ENCODE data around the gene S1PR3.

The S1PR3 gene

GRCh38 chr9:89012294-89013042 lies 21.2 kb downstream of the S1PR3 start:
- no peak overlapping the region for H3K27ac Mint-ChIP-seq
- H3K4me3 Mint-ChIP-seq: no peak overlapping the region
- peaks cover 2% of the 10 kb centered on the region for H3K27me3 Mint-ChIP-seq (ENCODE audit: low read depth)
- no peak for DNase-seq (ENCODE audit: low spot score)
- H3K4me1 Mint-ChIP-seq (ENCODE audit: low read depth): no peaks in the 10 kb centered on the region
- no peaks in the 10 kb centered on the region for H3K36me3 Mint-ChIP-seq (ENCODE audit: low read depth)
- H3K9me3 Mint-ChIP-seq: no peaks in the 10 kb centered on the region

GRCh38 chr9:89013660-89014059 lies 22.4 kb downstream of the S1PR3 start:
- peaks cover 7% of the 10 kb centered on the region for H3K27me3 Mint-ChIP-seq (ENCODE audit: low read depth)
- peaks cover 2% of the 10 kb centered on the region for H3K4me1 Mint-ChIP-seq (ENCODE audit: low read depth)
- no peak overlapping the region for H3K27ac Mint-ChIP-seq
- H3K4me3 Mint-ChIP-seq: no peak overlapping the region
- DNase-seq (ENCODE audit: low spot score): no peak
- no peaks in the 10 kb centered on the region for H3K36me3 Mint-ChIP-seq (ENCODE audit: low read depth)
- no peaks in the 10 kb centered on the region for H3K9me3 Mint-ChIP-seq

GRCh38 chr9:89014153-89014552 lies 22.9 kb downstream of the S1PR3 start:
- H3K27ac Mint-ChIP-seq: no peak overlapping the region
- no peak overlapping the region for H3K4me3 Mint-ChIP-seq
- H3K4me1 Mint-ChIP-seq (ENCODE audit: low read depth): peaks cover 2% of the 10 kb centered on the region
- no peaks in the 10 kb centered on the region for H3K36me3 Mint-ChIP-seq (ENCODE audit: low read depth)
- H3K9me3 Mint-ChIP-seq: no peaks in the 10 kb centered on the region
- no peak for DNase-seq (ENCODE audit: low spot score)
- H3K27me3 Mint-ChIP-seq (ENCODE audit: low read depth): peaks cover 7% of the 10 kb centered on the region

- Mint-ChIP-seq H3K36me3 (ENCODE audit: low read depth) (no peaks in the 10 kb centered on the region), H3K27me3 (ENCODE audit: low read depth) (peaks cover 7% of the 10 kb centered on the region), H3K4me3 (no peak overlapping the region), H3K27ac (no peak overlapping the region), H3K9me3 (no peaks in the 10 kb centered on the region), H3K4me1 (ENCODE audit: low read depth) (peaks cover 2% of the 10 kb centered on the region)
- DNase-seq (ENCODE audit: low spot score): no peak
Measured at GRCh38 chr9:89015336-89015735, 24.1 kb downstream of the S1PR3 start.

GRCh38 chr9:89020754-89021153 lies 29.5 kb downstream of the S1PR3 start:
- Mint-ChIP-seq H3K4me1 (ENCODE audit: low read depth) (peaks cover 2% of the 10 kb centered on the region), H3K4me3 (no peak overlapping the region)

GRCh38 chr9:89021154-89021803 lies 30.0 kb downstream of the S1PR3 start:
- Mint-ChIP-seq H3K27ac (no peak overlapping the region), H3K4me3 (no peak overlapping the region), H3K36me3 (ENCODE audit: low read depth) (no peaks in the 10 kb centered on the region), H3K4me1 (ENCODE audit: low read depth) (peaks cover 2% of the 10 kb centered on the region), H3K27me3 (ENCODE audit: low read depth) (peaks cover 7% of the 10 kb centered on the region), H3K9me3 (no peaks in the 10 kb centered on the region)
- DNase-seq (ENCODE audit: low spot score): no peak

More at GRCh38 chr9:89020754-89021153, 29.5 kb downstream of the S1PR3 start:
- H3K9me3 Mint-ChIP-seq: no peaks in the 10 kb centered on the region
- no peak overlapping the region for H3K27ac Mint-ChIP-seq
- no peak for DNase-seq (ENCODE audit: low spot score)
- H3K36me3 Mint-ChIP-seq (ENCODE audit: low read depth): no peaks in the 10 kb centered on the region
- H3K27me3 Mint-ChIP-seq (ENCODE audit: low read depth): peaks cover 7% of the 10 kb centered on the region

GRCh38 chr9:89022001-89022759 lies 30.9 kb downstream of the S1PR3 start:
- Mint-ChIP-seq H3K9me3 (no peaks in the 10 kb centered on the region), H3K27ac (no peak overlapping the region), H3K27me3 (ENCODE audit: low read depth) (peaks cover 5% of the 10 kb centered on the region), H3K4me3 (no peak overlapping the region), H3K4me1 (ENCODE audit: low read depth) (peaks cover 2% of the 10 kb centered on the region), H3K36me3 (ENCODE audit: low read depth) (no peaks in the 10 kb centered on the region)
- no peak for DNase-seq (ENCODE audit: low spot score)

- Mint-ChIP-seq H3K9me3 (no peaks in the 10 kb centered on the region), H3K36me3 (ENCODE audit: low read depth) (no peaks in the 10 kb centered on the region), H3K4me1 (ENCODE audit: low read depth) (no peaks in the 10 kb centered on the region), H3K4me3 (no peak overlapping the region), H3K27me3 (ENCODE audit: low read depth) (peaks cover 3% of the 10 kb centered on the region), H3K27ac (no peak overlapping the region)
- no peak for DNase-seq (ENCODE audit: low spot score)
Measured at GRCh38 chr9:89022902-89023301, 31.6 kb downstream of the S1PR3 start.

- no peak overlapping the region for H3K4me3 Mint-ChIP-seq
- DNase-seq (ENCODE audit: low spot score): no peak
- H3K9me3 Mint-ChIP-seq: no peaks in the 10 kb centered on the region
- no peaks in the 10 kb centered on the region for H3K36me3 Mint-ChIP-seq (ENCODE audit: low read depth)
- H3K27me3 Mint-ChIP-seq (ENCODE audit: low read depth): no peaks in the 10 kb centered on the region
- no peak overlapping the region for H3K27ac Mint-ChIP-seq
- no peaks in the 10 kb centered on the region for H3K4me1 Mint-ChIP-seq (ENCODE audit: low read depth)
Measured at GRCh38 chr9:89023740-89024139, 32.5 kb downstream of the S1PR3 start.

- DNase-seq (ENCODE audit: low spot score): no peak
- H3K9me3 Mint-ChIP-seq: peaks cover 6% of the 10 kb centered on the region
- H3K4me1 Mint-ChIP-seq (ENCODE audit: low read depth): no peaks in the 10 kb centered on the region
- H3K27ac Mint-ChIP-seq: no peak overlapping the region
- no peak overlapping the region for H3K4me3 Mint-ChIP-seq
- no peaks in the 10 kb centered on the region for H3K36me3 Mint-ChIP-seq (ENCODE audit: low read depth)
- H3K27me3 Mint-ChIP-seq (ENCODE audit: low read depth): no peaks in the 10 kb centered on the region
Measured at GRCh38 chr9:89024727-89025126, 33.5 kb downstream of the S1PR3 start.

- H3K4me1 Mint-ChIP-seq (ENCODE audit: low read depth): no peaks in the 10 kb centered on the region
- no peaks in the 10 kb centered on the region for H3K36me3 Mint-ChIP-seq (ENCODE audit: low read depth)
- DNase-seq (ENCODE audit: low spot score): no peak
- no peak overlapping the region for H3K4me3 Mint-ChIP-seq
- peaks cover 12% of the 10 kb centered on the region for H3K9me3 Mint-ChIP-seq
- no peaks in the 10 kb centered on the region for H3K27me3 Mint-ChIP-seq (ENCODE audit: low read depth)
- H3K27ac Mint-ChIP-seq: no peak overlapping the region
Measured at GRCh38 chr9:89025553-89025952, 34.3 kb downstream of the S1PR3 start.

GRCh38 chr9:89026876-89027275 lies 35.6 kb downstream of the S1PR3 start:
- Mint-ChIP-seq H3K4me1 (ENCODE audit: low read depth) (no peaks in the 10 kb centered on the region), H3K27me3 (ENCODE audit: low read depth) (no peaks in the 10 kb centered on the region), H3K36me3 (ENCODE audit: low read depth) (no peaks in the 10 kb centered on the region), H3K27ac (no peak overlapping the region), H3K4me3 (no peak overlapping the region), H3K9me3 (peaks cover 15% of the 10 kb centered on the region)
- DNase-seq (ENCODE audit: low spot score): no peak

- Mint-ChIP-seq H3K4me3 (no peak overlapping the region), H3K9me3 (peaks cover 15% of the 10 kb centered on the region), H3K27me3 (ENCODE audit: low read depth) (peaks cover 2% of the 10 kb centered on the region), H3K4me1 (ENCODE audit: low read depth) (no peaks in the 10 kb centered on the region), H3K27ac (no peak overlapping the region), H3K36me3 (ENCODE audit: low read depth) (no peaks in the 10 kb centered on the region)
- DNase-seq (ENCODE audit: low spot score): no peak
Measured at GRCh38 chr9:89029788-89030187, 38.5 kb downstream of the S1PR3 start.

GRCh38 chr9:89032173-89032572 lies 40.9 kb downstream of the S1PR3 start:
- no peak overlapping the region for H3K4me3 Mint-ChIP-seq
- no peak for DNase-seq (ENCODE audit: low spot score)
- H3K36me3 Mint-ChIP-seq (ENCODE audit: low read depth): no peaks in the 10 kb centered on the region
- no peaks in the 10 kb centered on the region for H3K4me1 Mint-ChIP-seq (ENCODE audit: low read depth)
- H3K9me3 Mint-ChIP-seq: peaks cover 15% of the 10 kb centered on the region
- no peak overlapping the region for H3K27ac Mint-ChIP-seq
- H3K27me3 Mint-ChIP-seq (ENCODE audit: low read depth): peaks cover 4% of the 10 kb centered on the region

Measured in T-helper 2 cell treated with Interferon-gamma antibody and Interleukin-4, amounts not matched to agents 5 μg/mL and 100 μg/mL, for 36 hours (primary cell).